Stimulated activated CD8-positive, alpha-beta memory T cell treated with anti-CD3 and anti-CD28 coated beads, Interleukin-15, amount 100 ng/mL, for 4 hours (primary cell): ENCODE data around the gene ANKRD42.
"Not testable (repeated sequence)": the region's sequence is repeated elsewhere in the genome, so short reads cannot be mapped to it uniquely, and the experiment has no call there.

Experiments
- DNase-seq, 2 donors: peaks; one replicate each; pipeline ENCODE4 v3.0.0-alpha.2; 2020; ENCODE audit warnings: low read depth in 2 of 2

The ANKRD42 gene

DNA sequence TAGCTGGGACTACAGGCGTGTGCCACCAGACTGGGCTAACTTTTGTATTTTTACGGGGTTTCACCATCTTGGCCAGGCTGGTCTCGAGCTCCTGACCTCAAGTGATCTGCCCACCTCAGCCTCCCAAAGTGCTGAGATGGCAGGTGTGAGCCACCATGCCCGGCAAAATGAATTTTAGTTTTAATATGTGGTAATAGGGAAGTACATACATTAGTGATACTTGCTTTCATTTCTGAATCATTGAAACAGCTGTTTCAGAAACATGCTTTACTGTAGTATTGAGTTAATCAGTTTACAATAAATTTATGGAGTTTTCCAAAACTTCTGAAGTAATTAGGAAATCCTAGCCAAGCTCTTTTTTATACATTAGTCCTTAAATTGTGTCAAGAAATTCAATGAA, 21.0 kb upstream of the ANKRD42 start:
- DNase-seq, result no peak

DNA sequence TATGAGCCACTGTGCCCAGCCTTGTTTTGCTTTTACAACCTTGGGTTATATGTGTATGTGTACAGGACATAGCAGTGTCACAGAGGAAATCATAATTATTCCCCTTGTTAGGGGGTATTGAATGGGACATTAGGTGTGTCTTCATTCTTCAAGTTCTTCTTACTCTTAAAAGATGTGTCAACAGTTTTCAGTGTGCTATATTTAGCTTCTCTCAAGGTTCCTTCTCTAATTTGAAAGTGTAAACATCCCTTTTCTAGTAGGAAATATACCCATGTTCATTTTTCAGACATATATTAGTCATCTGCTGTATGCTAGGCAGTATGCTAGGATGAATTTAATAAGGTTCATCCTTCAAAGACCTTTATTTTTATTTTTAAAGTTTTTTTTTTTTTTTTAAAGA, 19.5 kb upstream of the ANKRD42 start:
- DNase-seq, result no peak

DNA sequence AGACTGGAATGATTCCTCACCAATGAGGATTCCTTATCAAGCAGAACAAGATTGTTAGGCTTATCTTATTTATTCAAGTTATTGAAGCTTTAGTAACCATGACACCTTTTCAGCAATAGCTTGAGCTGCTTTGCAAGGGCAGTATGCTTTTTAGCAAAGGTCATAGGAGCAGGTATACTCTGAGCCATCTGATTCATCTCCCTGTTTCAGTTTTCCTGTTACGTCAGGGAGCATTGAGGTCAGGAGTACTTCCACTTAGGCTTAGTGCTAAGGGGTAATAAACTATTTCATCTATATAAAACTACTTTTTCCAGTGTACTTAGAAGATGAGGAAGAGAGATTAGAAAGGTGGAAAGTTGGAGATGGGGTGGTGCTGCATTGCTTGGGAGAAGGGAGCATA, 17.7 kb upstream of the ANKRD42 start:
- no peak for DNase-seq

DNA sequence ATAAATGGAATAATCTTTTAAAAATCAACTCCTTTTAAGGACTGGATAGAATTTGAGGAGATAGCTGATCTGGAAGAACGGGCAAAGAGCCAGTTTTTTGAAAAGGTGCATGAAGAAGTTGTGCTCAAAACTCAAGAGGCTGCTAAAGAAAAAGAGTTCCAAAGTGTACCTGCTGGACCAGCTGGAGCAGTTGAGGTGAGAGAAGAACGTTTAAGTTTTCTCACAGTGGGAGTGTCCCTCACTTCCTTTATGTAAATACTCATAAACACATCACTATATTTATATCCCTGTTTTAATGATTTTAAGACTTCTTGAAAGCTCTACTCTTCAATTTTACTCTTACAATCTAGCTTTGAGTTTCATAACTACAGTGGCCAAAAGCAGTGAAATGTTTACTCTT, 11.7 kb upstream of the ANKRD42 start:
- no peak for DNase-seq

DNA sequence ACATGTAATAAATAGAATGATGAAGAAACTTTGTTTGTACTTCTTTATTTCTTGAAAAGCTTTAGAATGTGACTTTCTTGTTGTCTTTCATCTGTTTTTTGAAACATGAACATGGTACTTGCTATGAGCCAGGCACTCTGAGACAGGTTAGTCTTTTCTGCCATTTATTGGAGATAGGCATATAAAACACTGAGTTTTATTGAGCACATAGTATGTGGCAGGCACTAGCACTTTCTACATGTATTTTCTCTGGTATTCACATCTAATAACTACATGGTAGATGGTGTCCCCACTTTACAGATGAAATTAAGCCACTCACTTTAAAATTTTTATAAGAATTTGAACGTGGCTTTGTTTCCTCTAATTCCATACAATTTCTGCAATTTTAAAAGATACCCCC, 7.7 kb upstream of the ANKRD42 start:
- DNase-seq, result no peak

DNA sequence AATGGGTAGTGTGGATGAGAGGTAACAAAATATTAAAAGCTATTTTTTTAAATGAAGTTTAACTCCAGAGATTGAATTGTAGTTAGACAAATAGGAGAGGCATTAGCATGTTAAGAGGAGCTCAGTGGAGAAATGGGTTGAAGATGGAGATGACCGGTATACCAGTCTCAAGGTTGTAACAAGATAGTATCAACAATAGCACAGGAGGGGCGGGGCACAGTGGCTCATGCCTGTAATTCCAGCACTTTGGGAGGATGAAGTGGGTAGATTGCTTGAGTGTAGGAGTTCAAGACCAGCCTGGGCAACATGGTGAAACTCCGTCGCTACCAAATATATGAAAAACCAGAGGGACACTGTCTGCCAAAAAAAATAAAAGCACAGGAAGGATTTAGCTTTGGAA, 6.0 kb upstream of the ANKRD42 start:
- DNase-seq, result no peak

DNA sequence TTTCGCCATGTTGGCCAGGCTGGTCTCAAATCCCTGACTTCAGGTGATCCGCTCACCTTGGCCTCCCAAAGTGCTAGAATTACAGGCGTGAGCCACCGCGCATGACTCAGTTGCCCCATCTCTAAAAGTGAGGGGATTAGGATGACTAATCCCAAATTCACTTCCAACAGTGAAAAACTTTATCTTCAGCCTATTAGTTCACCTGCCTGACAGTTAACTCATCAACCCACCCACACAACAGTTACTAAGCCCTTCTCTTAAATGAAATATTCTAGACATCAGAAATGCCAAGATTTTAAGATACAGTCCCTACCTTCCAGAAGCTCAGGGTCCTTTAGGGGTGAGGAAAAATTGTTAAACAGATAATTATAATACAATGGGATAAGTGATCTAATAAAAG, 2.0 kb upstream of the ANKRD42 start:
- no peak for DNase-seq

DNA sequence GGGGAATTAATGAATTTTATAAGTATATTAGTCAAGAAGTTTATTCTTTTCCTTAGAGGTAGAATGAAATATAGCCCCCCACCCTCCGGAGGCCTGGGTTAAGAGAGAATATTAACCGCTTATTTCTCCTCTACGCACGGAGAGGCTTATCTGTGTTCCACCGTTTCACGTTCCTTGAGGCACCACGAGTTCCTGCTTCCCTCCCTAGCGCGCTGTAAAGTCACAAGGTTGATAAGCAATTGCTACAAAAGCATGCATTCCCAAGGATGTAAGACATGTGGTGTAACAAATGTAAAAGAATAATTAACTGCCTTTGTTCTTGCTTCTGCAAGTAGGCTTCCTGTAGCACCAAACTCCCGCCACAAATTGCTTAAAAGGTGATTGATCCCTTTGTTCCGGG, 1.5 kb upstream of the ANKRD42 start:
- DNase-seq, result no peak

DNA sequence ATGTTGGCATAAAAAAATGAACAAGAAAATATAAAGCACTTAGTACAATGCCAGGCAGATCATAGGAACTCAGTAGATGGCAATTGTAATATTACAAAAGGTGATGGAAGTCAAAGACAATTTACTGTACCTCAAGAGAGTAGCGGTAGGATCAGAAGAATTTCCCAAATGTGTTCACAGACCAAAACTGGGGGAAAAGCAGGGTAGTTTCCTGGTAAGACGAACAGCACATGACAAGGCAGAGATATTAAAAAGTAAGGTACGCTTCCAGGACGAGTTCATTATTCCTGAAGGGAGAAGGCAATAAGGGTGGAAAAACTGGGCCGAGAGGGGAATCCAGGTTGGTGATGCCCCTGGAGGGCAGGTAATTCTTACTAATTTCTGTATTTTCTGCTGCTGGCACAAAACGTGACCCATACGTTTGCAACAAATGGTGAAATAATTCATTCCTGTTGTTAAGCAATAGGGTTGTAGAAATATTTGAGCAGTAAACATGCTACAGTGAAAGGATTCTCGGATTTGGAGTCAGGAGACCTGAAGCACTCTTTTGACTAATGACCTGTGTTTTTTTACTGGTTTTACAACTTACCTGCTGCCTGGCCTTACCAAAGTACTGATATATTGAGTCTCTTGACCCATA, 786 bp upstream of the ANKRD42 start:
- no peak for DNase-seq

DNA sequence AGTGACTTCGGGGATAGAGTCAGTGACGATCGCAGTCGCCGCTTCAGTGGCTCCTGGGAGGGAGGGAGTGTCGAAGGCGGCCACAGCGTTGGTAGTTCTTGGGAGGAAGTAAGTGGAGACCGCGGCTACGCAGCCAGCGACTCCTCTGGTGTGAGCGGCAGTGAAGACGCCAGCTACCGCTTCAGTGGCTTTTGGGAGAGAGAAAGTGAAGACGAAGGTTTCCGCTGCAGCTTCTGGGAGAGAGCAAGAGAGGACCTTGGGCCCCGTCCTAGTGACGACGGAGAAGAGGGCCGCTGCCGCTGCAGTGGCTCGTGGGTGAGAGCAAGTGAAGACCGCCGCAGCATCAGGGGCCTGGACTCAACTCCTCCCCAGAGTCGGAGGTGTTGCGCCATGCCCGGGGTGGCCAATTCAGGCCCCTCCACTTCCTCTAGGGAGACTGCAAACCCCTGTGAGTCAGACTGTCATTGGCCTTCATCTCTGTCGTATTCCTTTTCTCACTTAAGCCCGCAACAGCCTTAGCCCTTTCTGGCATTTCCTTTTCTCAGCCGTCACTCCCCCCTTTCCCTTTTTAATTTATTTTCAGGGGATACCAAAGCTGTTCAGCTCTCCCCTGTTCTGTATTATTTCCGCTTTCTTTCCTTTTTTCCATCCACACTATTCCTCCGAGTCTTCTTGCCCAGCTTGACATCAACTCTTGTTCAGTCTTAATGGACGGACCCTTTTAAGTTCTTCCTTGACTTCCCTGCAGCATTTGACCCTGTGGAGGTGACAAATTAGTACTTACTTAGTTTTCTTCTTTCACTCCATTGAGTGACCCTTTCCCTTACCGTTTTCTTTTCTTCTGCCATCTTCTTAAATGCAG, 1.0 kb downstream of the ANKRD42 start:
- DNase-seq, result peak; percentile 10 to 26

DNA sequence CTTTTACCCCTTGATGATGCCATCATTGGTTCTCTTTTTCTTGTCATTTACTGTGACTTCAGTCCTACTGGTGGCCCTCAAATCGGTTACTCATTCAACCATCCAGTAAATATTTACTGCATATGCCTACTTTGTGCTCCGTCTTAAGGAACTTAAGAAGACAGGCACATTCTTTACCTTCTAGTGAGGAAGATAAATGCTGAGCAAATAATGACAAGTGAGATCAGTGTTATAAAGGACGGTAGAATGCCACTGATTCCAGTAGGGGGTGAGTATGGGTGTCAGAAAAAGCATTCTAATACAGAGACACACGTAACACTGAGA, 1.6 kb downstream of the ANKRD42 start:
- no peak for DNase-seq

DNA sequence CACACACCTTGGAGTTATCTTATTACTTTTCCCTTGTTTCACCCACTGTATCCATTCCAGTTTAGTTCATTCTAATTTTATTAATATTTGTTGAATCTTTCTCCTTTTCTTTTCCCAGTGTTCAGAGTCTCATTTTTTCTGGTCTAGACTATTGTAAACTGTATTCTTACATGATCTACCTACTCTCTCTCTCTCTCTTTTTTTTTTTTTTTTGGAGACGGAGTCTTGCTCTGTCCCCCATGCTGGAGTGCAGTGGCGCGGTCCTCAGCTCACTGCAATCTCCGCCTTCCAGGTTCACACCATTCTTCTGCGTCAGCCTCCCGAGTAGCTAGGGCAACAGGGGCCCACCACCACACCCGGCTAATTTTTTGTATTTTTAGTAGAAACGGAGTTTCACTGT, 2.1 kb downstream of the ANKRD42 start:
- DNase-seq, result no peak

DNA sequence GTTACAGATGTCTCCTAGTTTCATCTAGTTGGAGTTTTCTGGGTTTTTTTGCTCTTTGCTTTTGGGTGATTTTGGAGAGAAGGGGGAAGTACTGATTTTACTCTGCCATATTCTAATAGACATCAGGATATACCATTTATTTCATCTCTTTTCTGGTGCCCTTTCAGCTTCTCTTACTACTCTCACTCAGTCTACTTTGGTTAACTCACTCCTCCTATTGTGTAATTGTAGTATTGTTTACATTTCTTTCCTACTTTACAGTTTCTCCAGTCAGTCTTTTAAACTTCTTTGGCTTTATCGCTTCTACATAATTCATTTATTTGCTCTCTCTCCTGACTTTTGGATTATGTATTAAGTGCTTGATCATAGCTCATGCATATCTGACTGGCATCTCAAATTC, 6.5 kb downstream of the ANKRD42 start:
- DNase-seq, result no peak

DNA sequence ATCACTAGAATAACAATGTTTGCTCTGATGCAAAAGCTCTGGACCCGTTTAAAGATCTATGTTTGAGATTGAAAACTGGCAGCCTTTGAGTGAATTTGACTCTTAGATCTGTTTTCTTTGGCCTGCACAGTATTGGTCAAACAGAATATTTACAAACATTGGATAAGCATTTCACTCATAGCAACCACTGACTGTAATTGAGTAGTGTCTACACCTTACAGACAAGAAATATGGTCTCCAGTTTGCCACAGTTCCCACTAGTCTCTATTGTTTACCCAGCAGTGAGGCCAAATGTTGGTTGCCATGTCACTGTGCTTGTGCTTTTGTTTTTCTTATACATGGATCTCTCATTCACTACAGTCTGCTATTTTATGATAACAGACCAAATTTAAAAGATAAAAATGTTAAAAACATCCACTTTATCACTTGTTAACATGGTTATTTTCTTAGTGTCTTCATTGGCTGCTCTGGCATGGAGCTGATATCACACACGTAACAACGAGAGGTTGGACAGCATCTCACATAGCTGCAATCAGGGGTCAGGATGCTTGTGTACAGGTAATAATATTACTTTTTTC, 12.2 kb downstream of the ANKRD42 start:
- no peak for DNase-seq

DNA sequence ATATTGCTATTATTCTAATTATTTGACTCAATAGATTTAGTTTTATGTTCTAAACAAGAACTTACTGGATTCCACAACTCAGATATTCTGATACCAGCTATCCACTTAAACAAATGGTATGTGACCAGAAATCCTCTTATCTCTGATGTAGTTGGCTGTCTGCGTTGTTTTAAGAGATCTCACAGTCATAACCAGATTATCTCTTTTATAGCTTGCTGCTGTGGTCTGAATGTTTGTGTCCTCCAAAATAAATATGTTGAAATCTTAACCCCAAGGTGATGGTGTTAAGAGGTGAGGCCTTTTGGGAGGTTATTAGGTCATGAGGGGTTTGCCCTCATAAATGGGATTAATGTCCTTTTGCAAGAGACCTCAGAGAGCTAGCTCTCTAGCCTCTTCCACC, 12.7 kb downstream of the ANKRD42 start:
- no peak for DNase-seq

DNA sequence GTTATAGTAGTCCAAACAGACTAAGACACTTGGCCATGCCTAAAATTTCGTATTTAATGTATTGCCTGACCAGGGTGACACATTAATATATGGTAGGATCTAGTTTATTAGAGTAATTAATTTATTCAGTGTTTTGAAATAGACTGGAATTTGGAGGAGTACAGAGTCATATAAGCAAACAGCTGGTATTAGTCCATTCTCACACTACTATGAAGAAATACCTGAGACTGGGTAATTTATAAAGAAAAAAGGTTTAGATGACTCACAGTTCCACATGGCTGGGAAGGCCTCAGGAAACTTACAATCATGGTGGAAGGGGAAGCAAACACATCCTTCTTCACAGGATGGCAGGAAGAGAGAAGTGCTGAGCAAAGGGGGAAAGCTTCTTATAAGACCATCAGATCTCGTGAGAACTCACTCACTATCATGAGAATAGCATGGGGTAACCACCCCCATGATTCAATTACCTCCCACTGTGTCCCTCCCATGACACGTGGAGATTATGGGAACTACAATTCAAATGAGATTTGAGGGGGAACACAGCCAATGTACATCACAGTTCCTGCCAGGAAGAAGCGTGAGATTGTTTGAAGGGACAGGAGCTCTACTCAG, 13.4 kb downstream of the ANKRD42 start:
- not testable (repeated sequence) for DNase-seq

DNA sequence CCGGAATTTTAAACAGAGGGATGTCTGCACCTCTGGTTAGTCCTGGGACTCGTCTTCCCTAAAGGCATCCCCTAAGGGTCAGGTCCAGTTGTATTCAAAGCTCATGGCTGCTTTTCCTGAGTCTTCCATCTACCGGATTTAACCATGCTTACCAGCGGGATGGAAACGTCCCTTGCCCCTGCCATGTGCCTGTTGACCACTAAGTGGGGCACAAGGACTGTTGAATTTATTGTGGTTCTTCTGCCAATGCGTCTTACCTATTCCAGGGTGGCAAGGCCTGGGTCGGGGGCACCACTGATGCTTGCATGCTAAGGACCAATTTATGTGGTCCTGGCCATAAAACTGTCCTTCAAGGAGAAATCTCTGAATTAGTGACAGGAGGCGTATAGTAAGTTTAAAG, 25.6 kb downstream of the ANKRD42 start:
- DNase-seq, result no peak

DNA sequence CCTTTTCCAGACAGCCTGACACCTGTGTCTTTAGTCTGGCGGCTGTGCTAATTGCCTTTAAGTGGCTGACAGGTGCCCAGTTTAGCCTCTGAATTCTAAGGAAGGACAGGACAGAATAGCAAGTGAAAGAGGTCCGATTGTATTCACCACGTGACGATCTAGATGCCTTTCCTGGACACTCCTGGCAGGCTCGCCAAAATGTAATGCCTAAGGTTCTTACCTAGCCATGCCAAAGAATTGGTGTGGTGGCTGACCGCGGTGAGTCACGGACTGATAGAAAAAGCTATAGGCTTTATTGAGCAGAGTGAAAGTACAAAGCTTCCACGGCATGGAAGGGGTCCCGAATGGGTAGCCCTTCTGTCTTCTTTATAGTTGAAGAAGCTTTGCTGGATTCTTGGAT, 26.7 kb downstream of the ANKRD42 start:
- DNase-seq, result no peak

DNA sequence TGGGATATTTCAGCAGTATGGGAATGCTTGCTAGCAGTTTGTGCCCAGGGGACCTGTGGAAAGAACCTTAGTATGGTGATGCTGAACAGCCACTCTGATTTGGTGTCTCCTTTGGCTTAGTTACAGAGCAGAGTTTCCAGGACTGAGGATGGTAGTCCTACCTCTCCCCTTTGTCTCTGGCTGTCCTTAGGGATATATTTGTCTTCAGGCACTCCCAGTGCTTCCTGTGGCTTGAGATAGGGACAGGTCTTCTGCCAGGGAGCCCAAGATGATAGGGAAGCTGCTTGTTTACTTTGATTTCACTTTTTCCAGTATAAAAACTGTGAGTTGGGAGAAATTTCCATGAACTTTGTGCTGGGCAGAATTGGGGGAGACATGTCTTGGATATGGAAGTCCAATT, 28.2 kb downstream of the ANKRD42 start:
- DNase-seq, result no peak

DNA sequence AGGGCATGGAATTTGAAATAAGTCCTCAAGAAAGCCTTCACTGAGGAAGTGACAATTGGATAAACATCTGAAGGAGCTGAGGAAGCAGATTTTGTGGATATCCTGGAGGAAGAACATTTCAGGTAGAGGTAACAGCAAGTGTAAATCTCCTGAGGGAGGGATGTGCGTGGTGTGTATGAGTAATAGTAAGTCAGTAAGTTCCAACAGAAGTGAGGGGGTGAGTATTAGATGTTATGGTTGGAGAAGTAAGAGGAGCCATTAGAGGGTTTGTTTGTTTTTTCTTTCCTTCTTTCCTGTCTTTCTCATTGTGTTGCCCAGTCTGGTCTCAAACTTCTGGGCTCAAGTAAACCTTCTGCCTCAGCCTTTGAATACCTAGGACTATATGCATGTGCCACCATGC, 29.0 kb downstream of the ANKRD42 start:
- DNase-seq, result no peak

DNA sequence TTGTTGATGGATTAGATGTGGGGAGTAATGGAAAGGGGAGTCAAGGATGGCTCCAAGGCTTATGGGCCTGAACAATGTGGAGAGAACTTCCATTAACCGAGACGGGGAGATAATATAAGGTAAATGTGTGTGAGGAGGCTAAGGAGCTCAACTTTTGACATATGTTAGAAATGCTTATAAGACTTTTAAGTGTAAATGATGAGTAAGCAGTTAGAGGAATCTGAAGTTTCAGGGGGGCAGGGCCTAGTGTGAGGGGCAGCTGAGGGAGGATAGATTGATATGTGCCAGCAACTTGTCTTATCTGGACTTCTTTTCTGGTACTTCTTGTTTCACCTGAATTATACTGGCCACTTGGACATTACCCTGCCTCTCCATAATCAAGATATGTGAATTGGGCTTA, 29.9 kb downstream of the ANKRD42 start:
- no peak for DNase-seq

DNA sequence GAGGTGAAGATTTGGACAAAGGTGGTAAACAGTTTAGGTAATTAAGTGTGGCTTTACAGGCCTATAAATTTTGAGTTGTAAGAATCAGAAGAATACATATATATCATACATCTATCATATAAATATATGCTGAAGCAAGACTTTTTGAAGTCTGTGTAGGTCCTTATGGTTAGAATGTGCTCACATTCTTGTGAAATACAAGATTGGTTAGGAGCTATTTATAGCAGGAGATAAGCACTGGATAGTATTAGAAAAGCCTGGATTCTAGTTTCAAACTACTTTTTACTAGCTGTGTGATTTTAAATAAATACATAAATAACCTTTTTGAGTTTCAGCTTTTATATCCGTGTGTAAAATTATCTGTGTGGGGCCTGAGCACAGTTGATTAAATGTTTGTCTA, 42.3 kb downstream of the ANKRD42 start:
- no peak for DNase-seq

DNA sequence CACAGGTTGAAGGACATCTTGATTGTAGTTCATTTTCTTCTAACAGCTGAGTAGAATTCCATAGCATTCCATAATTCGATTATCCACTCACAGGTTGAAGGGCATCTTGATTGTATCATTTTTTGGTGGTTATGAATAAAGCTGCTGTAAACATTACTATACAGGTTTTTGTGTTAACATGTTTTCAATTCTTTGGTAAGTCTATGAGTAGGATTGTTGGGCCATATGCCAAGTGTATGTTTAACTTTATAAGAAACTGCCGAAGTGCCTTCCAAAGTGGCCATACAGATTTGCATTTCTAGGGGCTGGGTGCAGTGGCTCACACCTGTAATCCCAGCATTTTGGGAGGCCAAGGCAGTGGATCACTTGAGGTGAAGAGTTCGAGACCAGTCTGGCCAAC, 44.6 kb downstream of the ANKRD42 start:
- DNase-seq, result no peak
